ENCODE measurements around the gene HSPA12A.

DNA sequence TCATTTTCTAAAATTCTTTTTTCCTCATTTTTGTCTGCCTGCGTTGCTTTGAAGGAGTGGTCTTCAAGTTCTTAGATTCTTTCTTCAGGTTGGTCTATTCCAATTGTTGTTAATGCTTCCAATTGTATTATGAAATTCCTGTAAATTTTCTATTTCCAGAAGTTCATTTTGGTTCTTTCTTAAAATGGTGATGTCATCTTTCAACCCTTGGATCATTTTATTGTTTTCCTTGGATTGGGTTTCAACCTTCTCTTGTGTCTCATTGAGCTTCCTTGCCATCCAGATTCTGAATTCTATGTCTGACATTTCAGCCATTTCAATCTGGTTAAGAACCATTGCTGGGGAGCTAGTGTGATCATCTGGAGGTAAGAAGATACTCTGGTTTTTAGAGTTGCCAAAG is 88.5 kb downstream of the HSPA12A start:
- TF ChIP-seq EZH2 (IDR thresholded peaks at IDR 0.05; ENCODE audit: low read length, missing control alignments) = no peak
- TF ChIP-seq, protein P1, sequence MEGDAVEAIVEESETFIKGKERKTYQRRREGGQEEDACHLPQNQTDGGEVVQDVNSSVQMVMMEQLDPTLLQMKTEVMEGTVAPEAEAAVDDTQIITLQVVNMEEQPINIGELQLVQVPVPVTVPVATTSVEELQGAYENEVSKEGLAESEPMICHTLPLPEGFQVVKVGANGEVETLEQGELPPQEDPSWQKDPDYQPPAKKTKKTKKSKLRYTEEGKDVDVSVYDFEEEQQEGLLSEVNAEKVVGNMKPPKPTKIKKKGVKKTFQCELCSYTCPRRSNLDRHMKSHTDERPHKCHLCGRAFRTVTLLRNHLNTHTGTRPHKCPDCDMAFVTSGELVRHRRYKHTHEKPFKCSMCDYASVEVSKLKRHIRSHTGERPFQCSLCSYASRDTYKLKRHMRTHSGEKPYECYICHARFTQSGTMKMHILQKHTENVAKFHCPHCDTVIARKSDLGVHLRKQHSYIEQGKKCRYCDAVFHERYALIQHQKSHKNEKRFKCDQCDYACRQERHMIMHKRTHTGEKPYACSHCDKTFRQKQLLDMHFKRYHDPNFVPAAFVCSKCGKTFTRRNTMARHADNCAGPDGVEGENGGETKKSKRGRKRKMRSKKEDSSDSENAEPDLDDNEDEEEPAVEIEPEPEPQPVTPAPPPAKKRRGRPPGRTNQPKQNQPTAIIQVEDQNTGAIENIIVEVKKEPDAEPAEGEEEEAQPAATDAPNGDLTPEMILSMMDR (conservative IDR thresholded peaks at IDR 0.05 in 1 of 2, IDR thresholded peaks at IDR 0.05 in 1 of 2; ENCODE audit: low read depth in 1 of 2, low read length in 2 of 2) = no peak

Measured in fibroblast of lung (primary cell).